GM18867 (cell line): ENCODE data around the gene TNNC2.

ENCODE experiments used
- ATAC-seq: cut with Tn5 transposase; IDR thresholded peaks from one replicate; pipeline ENCODE4 v1.9.1; 2021; ENCODE audit warnings: mild to moderate bottlenecking, moderate library complexity; ENCODE audit not compliant: unreplicated experiment

TNNC2 gene

GRCh38 chr20:45788351-45788750 is 38.8 kb downstream of the TNNC2 start:
- no peak for ATAC-seq

GRCh38 chr20:45783656-45784294 is 43.3 kb downstream of the TNNC2 start:
- no peak for ATAC-seq

GRCh38 chr20:45782890-45783289 is 44.2 kb downstream of the TNNC2 start:
- ATAC-seq = no peak

GRCh38 chr20:45781391-45781931 is 45.7 kb downstream of the TNNC2 start:
- no peak for ATAC-seq

GRCh38 chr20:45780159-45780558 is 47.0 kb downstream of the TNNC2 start:
- ATAC-seq = no peak

- ATAC-seq = no peak
These were observed 47.8 kb downstream of the TNNC2 start for GRCh38 chr20:45779011-45779915.

- no peak for ATAC-seq
These were observed 50.2 kb downstream of the TNNC2 start for GRCh38 chr20:45776931-45777330.

- ATAC-seq = no peak
These were observed 51.7 kb downstream of the TNNC2 start for GRCh38 chr20:45775411-45775810.

- ATAC-seq = no peak
These were observed 52.2 kb downstream of the TNNC2 start for GRCh38 chr20:45774945-45775344.
